Thoracic aorta (tissue), 2 donors: Measurements from ENCODE around the gene ZBTB38. TPM values are rescaled to one million over a fixed set of nuclear protein-coding genes. Genes with fewer than 3 reads are reported as not detected.

ENCODE experiments used
- ATAC-seq: fragments of 150-250 bp; one replicate; pipeline ENCODE4 v1.8.0; 2017; ENCODE audit warnings: low read depth; ENCODE audit not compliant: insufficient number of reproducible peaks, low FRiP score
- DNase-seq: peaks from one replicate; pipeline ENCODE4 v3.0.0-alpha.2; 2020; ENCODE audit warnings: low spot score
- H3K27ac ChIP-seq, 2 donors: fragments of 200-600 bp; sonication (generic); 1 replicate in 1 of 2; 2 replicates in 1 of 2; pipeline ENCODE4 v1.5.1; 2016; ENCODE audit warnings: mild to moderate bottlenecking in 2 of 2, moderate library complexity in 2 of 2
- H3K27me3 ChIP-seq: fragments of 200-600 bp; sonication (generic); replicated peaks from 2 replicates; pipeline ENCODE4 v1.6.0; 2016; ENCODE audit warnings: mild to moderate bottlenecking; ENCODE audit not compliant: insufficient read depth
- H3K36me3 ChIP-seq: fragments of 200-600 bp; sonication (generic); one replicate; pipeline ENCODE4 v1.5.1; 2016
- H3K4me1 ChIP-seq, 2 donors: fragments of 200-600 bp; sonication (generic); 1 replicate in 1 of 2; 2 replicates in 1 of 2; pipeline versions ENCODE4 v1.5.1 to v1.6.0; 2016; ENCODE audit warnings: low read depth in 2 of 2, mild to moderate bottlenecking in 1 of 2; ENCODE audit not compliant: control insufficient read depth in 1 of 2
- H3K4me3 ChIP-seq: fragments of 200-600 bp; sonication (generic); 2 replicates; pipeline ENCODE4 v1.5.1; 2016; ENCODE audit warnings: mild to moderate bottlenecking
- H3K9me3 ChIP-seq: fragments of 200-600 bp; sonication (generic); 2 replicates; pipeline ENCODE4 v1.5.1; 2016
- total RNA-seq, 2 donors: library from RNA; depleted of rRNA; stranded (reverse); fragments of >200 nt; gene quantifications; one replicate each; pipeline versions ENCODE4 v1.1.0 to v1.2.3, GENCODE V29; 2016
- TF ChIP-seq, protein P1 (sequence below): fragments of 200-600 bp; sonication (generic); IDR thresholded peaks from one replicate; pipeline ENCODE4 v1.5.1; 2019; ENCODE audit warnings: antibody characterized with exemption

The ZBTB38 gene
- total RNA-seq, 2 donors from 2014 or later: 169 to 215 TPM

DNA sequence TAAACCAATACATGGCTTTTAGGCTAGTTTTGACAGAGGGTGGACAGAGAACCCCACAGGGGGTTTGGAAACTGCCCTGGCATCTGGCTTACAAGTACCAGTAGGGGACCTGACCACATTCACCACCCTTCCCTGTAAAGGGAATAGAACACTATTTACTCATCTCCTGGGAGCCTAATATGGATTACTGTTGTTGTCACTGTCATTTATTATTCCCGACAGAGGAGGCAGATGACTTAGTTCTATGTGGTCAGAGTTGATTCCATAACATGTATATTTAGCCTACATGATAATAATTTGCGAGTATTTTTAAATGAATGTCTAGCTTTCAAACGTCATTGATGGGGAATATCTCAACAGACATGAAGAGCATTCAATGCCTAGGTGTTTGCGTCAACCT is 15.9 kb downstream of the ZBTB38 start:
- Histone ChIP-seq H3K36me3 (no peaks in the 10 kb centered on the region), H3K27me3 (no peaks in the 10 kb centered on the region), H3K27ac (peak overlapping the region; percentile 56 to 68), H3K9me3 (no peaks in the 10 kb centered on the region), H3K4me1 (peaks cover 29 to 57% of the 10 kb centered on the region in 2 donors), H3K4me3 (peak overlapping the region; percentile 46)
- ATAC-seq (no peak), DNase-seq (no peak)
- TF ChIP-seq, protein P1, sequence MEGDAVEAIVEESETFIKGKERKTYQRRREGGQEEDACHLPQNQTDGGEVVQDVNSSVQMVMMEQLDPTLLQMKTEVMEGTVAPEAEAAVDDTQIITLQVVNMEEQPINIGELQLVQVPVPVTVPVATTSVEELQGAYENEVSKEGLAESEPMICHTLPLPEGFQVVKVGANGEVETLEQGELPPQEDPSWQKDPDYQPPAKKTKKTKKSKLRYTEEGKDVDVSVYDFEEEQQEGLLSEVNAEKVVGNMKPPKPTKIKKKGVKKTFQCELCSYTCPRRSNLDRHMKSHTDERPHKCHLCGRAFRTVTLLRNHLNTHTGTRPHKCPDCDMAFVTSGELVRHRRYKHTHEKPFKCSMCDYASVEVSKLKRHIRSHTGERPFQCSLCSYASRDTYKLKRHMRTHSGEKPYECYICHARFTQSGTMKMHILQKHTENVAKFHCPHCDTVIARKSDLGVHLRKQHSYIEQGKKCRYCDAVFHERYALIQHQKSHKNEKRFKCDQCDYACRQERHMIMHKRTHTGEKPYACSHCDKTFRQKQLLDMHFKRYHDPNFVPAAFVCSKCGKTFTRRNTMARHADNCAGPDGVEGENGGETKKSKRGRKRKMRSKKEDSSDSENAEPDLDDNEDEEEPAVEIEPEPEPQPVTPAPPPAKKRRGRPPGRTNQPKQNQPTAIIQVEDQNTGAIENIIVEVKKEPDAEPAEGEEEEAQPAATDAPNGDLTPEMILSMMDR: no peak

DNA sequence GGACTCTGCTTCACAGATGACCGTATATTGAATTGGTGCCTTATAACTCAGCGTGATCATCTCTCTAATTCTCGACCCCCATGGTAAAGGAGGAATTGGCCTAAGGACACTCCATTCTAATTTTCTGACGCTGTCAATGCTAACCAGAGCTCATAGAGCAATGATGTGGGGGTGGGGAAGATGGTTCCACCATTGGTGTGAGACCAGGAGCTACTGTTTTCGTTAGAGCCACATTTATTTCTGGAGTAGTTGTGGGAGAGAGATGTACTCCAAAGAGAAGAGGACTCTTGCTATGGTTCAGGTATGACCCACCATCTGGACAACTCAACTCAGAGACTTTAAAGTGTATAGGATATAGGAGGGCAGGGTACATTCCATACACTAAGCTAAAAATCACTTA is 16.3 kb downstream of the ZBTB38 start:
- Histone ChIP-seq H3K27ac (peak overlapping the region in 1 of 2 donors; percentile 68), H3K4me1 (peaks cover 32 to 61% of the 10 kb centered on the region in 2 donors), H3K4me3 (no peak overlapping the region), H3K27me3 (no peaks in the 10 kb centered on the region), H3K36me3 (no peaks in the 10 kb centered on the region), H3K9me3 (no peaks in the 10 kb centered on the region)
- TF ChIP-seq, protein P1: no peak
- DNase-seq (no peak), ATAC-seq (no peak)

DNA sequence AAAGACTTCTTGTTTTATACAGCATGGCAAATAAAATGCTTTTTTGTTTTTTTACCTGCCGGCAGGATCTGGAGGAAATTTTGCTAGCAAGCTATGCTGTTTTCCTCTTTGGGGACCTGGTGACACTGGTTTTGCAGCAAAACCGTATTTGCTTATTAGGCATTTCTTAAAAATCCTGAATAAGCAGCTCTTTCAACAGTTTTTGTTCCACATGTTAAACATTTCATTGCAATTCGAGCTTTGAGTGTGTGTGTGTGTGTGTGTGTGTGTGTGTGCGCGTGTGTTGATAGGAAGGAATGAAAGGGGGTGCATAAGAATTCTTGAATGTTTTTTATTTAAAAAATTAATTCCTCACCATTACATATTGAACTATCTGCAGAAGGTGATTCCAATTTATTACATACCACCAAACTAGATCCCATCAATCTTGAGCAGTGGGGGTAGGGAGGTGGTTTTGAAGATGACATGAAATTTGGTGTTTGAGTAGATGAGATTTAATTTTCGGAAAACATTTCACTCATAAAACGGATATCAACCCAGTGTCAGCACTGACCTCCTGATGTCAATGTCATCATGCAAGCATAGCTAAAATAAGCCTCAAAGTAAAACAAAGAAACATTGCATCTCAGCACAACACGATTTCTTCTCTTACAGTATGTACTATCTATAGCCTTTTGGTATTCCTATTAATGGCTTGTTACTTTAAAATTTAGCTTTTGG is 17.3 kb downstream of the ZBTB38 start:
- Histone ChIP-seq H3K4me1 (peaks cover 38 to 66% of the 10 kb centered on the region in 2 donors), H3K4me3 (peak overlapping the region; percentile 6), H3K9me3 (no peaks in the 10 kb centered on the region), H3K27ac (peak overlapping the region in 1 of 2 donors; percentile 68), H3K36me3 (no peaks in the 10 kb centered on the region), H3K27me3 (no peaks in the 10 kb centered on the region)
- no peak for DNase-seq
- no peak for ATAC-seq
- TF ChIP-seq, protein P1: no peak

DNA sequence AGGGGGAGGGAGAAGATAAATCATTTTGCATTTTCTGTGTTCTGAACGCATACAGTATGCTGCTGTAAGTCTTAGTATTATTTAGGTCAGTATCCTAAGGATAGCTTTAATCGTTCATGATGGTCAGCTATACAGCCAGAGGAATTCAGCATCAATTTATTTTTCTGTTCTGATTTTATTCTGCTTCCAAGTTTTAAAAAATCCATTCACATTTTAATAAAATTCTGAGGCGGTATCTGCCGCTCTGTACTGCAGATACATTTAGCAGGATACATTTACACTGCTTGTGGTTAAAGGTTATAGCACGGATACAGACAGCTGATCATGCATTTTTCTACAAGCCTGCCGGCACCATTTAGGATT is 17.8 kb downstream of the ZBTB38 start:
- DNase-seq (no peak), ATAC-seq (no peak)
- Histone ChIP-seq H3K4me3 (peak overlapping the region; percentile 6), H3K36me3 (no peaks in the 10 kb centered on the region), H3K9me3 (no peaks in the 10 kb centered on the region), H3K4me1 (peaks cover 39 to 66% of the 10 kb centered on the region in 2 donors), H3K27ac (no peak overlapping the region), H3K27me3 (no peaks in the 10 kb centered on the region)
- TF ChIP-seq, protein P1: no peak

DNA sequence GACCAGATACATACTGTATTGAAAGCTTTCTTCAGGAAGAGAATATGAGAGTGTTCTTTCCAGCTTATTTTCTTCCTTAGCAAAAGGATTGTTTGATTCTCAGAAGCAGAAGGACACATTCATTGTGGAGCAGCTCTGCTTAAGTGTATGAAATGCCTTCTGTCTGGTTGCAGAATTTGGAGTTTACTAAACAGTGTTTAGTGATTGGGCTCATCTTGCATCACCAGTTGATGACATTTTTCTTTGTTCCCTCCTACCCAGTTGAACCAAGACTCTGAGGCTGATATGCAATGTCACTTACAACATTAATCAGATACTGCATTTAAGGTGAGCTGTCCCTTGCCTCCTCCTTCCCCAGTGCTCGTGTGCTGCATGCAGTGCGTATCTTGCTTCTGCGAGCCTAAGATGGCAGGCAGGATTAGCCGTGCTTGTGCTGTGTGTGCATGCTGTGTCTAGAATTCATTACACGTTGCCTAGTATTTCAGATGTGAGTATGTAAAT is 18.4 kb downstream of the ZBTB38 start:
- DNase-seq (no peak), ATAC-seq (no peak)
- Histone ChIP-seq H3K4me3 (peak overlapping the region; percentile 32), H3K27ac (peak overlapping the region in 1 of 2 donors; percentile 20), H3K27me3 (no peaks in the 10 kb centered on the region), H3K4me1 (peaks cover 45 to 72% of the 10 kb centered on the region in 2 donors), H3K36me3 (no peaks in the 10 kb centered on the region), H3K9me3 (no peaks in the 10 kb centered on the region)
- TF ChIP-seq, protein P1: no peak
